Liver (tissue), 9 donors: ENCODE results near the gene RGS14. TPM values are rescaled to one million over a fixed set of nuclear protein-coding genes. Genes with fewer than 3 reads are reported as not detected.

ENCODE experiments used
- DNase-seq: peaks from one replicate; pipeline ENCODE4 v3.0.0-alpha.2; 2017; ENCODE audit warnings: low spot score
- H3K27ac ChIP-seq, 2 donors: one replicate each; pipeline ENCODE4 v1.7.0; 2013; ENCODE audit warnings: inconsistent platforms in 2 of 2, low read length in 2 of 2, control low read depth in 1 of 2, low read depth in 1 of 2, mild to moderate bottlenecking in 1 of 2
- H3K27me3 ChIP-seq, 4 donors: one replicate each; pipeline versions ENCODE4 v1.6.1 to v1.7.0; 2013; ENCODE audit warnings: low read length in 3 of 4, inconsistent platforms in 1 of 4, mild to moderate bottlenecking in 1 of 4, moderate library complexity in 1 of 4; ENCODE audit not compliant: control insufficient read depth in 4 of 4, insufficient read depth in 4 of 4
- H3K36me3 ChIP-seq, 4 donors: one replicate each; pipeline versions ENCODE4 v1.6.1 to v1.7.0; 2013; ENCODE audit warnings: low read length in 3 of 4, mild to moderate bottlenecking in 3 of 4, low read depth in 1 of 4, moderate library complexity in 1 of 4; ENCODE audit not compliant: control insufficient read depth in 4 of 4, insufficient read depth in 3 of 4
- H3K4me1 ChIP-seq, 4 donors: one replicate each; pipeline versions ENCODE4 v1.6.1 to v1.7.0; 2013; ENCODE audit warnings: low read length in 3 of 4, mild to moderate bottlenecking in 3 of 4, moderate library complexity in 1 of 4; ENCODE audit not compliant: control insufficient read depth in 4 of 4, insufficient read depth in 4 of 4
- H3K4me3 ChIP-seq, 3 donors: one replicate each; pipeline versions ENCODE4 v1.6.1 to v1.7.0; 2013; ENCODE audit warnings: low read length in 3 of 3, control low read depth in 1 of 3, low read depth in 1 of 3, mild to moderate bottlenecking in 1 of 3
- H3K9ac ChIP-seq, 2 donors: one replicate each; pipeline ENCODE4 v1.7.0; 2013; ENCODE audit warnings: low read length in 2 of 2, mild to moderate bottlenecking in 2 of 2, moderate library complexity in 2 of 2, control low read depth in 1 of 2, low read depth in 1 of 2
- H3K9me3 ChIP-seq, 4 donors: one replicate each; pipeline versions ENCODE4 v1.6.1 to v1.7.0; 2013; ENCODE audit warnings: low read length in 3 of 4; ENCODE audit not compliant: control insufficient read depth in 4 of 4
- EGR1 ChIP-seq, 2 donors: IDR thresholded peaks; 2 replicates each; pipeline ENCODE4 v1.6.1; 2016 to 2018; ENCODE audit warnings: antibody characterized with exemption in 2 of 2, low read depth in 2 of 2
- FOXA1 ChIP-seq: IDR thresholded peaks from 2 replicates; pipeline ENCODE4 v1.6.1; 2016; ENCODE audit warnings: antibody characterized with exemption
- FOXA2 ChIP-seq: IDR thresholded peaks from 2 replicates; pipeline ENCODE4 v1.6.1; 2016; ENCODE audit warnings: antibody characterized with exemption
- GABPA ChIP-seq, 2 donors: IDR thresholded peaks in 1 of 2; conservative IDR thresholded peaks in 1 of 2; 2 replicates each; pipeline ENCODE4 v1.6.1; 2016; ENCODE audit warnings: antibody characterized with exemption in 2 of 2, mild to moderate bottlenecking in 1 of 2, moderate library complexity in 1 of 2
- HNF4A ChIP-seq, 2 donors: conservative IDR thresholded peaks; 2 replicates each; pipeline ENCODE4 v1.6.1; 2016; ENCODE audit warnings: antibody characterized with exemption in 2 of 2, mild to moderate bottlenecking in 2 of 2
- HNF4G ChIP-seq: IDR thresholded peaks from 2 replicates; pipeline ENCODE4 v1.6.1; 2016; ENCODE audit warnings: antibody characterized with exemption
- JUND ChIP-seq, 2 donors: IDR thresholded peaks; 2 replicates each; pipeline ENCODE4 v1.6.1; 2016; ENCODE audit warnings: antibody characterized with exemption in 2 of 2
- NR2F2 ChIP-seq: IDR thresholded peaks from 2 replicates; pipeline ENCODE4 v1.6.1; 2016; ENCODE audit warnings: antibody characterized with exemption
- RXRA ChIP-seq, 2 donors: IDR thresholded peaks; 2 replicates each; pipeline ENCODE4 v1.6.1; 2017 to 2018; ENCODE audit warnings: antibody characterized with exemption in 2 of 2, mild to moderate bottlenecking in 1 of 2
- SP1 ChIP-seq: IDR thresholded peaks from 2 replicates; pipeline ENCODE4 v1.6.1; 2018; ENCODE audit warnings: antibody characterized with exemption, mild to moderate bottlenecking
- TAF1 ChIP-seq: conservative IDR thresholded peaks from 2 replicates; pipeline ENCODE4 v1.6.1; 2016; ENCODE audit warnings: antibody characterized with exemption, mild to moderate bottlenecking
- YY1 ChIP-seq: IDR thresholded peaks from 2 replicates; pipeline ENCODE4 v1.6.1; 2016; ENCODE audit warnings: antibody characterized with exemption, mild to moderate bottlenecking
- WGBS: extraction: QIAGEN DNeasy Blood & Tissue Kit; methylation state at CpG from one replicate; pipeline ENCODE4 v1.1.7; 2013; 5-methylcytosine and 5-hydroxymethylcytosine counted together
- polyA plus RNA-seq, 2 donors: library from polyadenylated mRNA; stranded (reverse) in 1 of 2; unstranded in 1 of 2; fragments of 200-250 nt in 1 of 2; fragments of >200 nt in 1 of 2; fragmentation: Nextera tagmentation in 1 of 2; extraction: Ambion mirVana in 1 of 2; gene quantifications; one replicate each; pipeline versions ENCODE4 v1.2.1 to v1.2.3, GENCODE V29; 2013 to 2015
- total RNA-seq, 2 donors: library from RNA; depleted of rRNA; stranded (reverse); fragments of >200 nt; gene quantifications; one replicate each; pipeline ENCODE4 v1.2.3, GENCODE V29; 2014
- TF ChIP-seq, protein P1 (sequence below): IDR thresholded peaks from 2 replicates; pipeline ENCODE4 v1.6.1; 2016; ENCODE audit warnings: antibody characterized with exemption
- TF ChIP-seq, protein P2 (sequence below): IDR thresholded peaks from 2 replicates; pipeline ENCODE4 v1.6.1; 2016; ENCODE audit warnings: antibody characterized with exemption
- TF ChIP-seq, protein P3 (sequence below): fragments of 150-350 bp; IDR thresholded peaks from 2 replicates; pipeline ENCODE4 v1.5.1; 2017; ENCODE audit warnings: improper control_type of control experiment, low read depth, low read length; ENCODE audit not compliant: missing input control
- donor health status: healthy.
- donor health status: healthy.
- donor health status: healthy.
- donor health status: healthy.
- donor health status: healthy.

The RGS14 gene
- total and polyA plus RNA-seq, 4 donors, result 10.2 to 53.8 (median 33.3) TPM

DNA sequence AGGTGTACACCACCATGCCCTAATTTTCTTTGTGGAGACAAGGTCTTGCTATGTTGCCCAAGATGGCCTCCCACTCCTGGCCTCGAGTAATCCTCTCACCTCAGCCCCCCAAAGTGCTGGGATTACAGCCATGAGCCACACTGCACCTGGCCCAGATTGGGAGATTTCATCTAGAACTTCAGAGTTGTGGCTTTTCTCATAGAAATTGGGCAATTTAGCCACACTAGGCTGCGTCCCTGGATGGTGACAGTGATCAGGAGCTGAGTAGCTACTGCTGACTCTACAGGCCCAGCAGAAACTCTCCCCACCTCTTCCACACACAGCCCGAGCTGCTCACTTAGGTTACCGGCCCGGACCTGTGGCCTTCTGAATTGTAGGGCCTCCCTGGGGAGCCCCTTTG lies 35.0 kb downstream of the RGS14 start:
- WGBS, result 85% methylated on average over 5 of the region's 5 CpGs

DNA sequence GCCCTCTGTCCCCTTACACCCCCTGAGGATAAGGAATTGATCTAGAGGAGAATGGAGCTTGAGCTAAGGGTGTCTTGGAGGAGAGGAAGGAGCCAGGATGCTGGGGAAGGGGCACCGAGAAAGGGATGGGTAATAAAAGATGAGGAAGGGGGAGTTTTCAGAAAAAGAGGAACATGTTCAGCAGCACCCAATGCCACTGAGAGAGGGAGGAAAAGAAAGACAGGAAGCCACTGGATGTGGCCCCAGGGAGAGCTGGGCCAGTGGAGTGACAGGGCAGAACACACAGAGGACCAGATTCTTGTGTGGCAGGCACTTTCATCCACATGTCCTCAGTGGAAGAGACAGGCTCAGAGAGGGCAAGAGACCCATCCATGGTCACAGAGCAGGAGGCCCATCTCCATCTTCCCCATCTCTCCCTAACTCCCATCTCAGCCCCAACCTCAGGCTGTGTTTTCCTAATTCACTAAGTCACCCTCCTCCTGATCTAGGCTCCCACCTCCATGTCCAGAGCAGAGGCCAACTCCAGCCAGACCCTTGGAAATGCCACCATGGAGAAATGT lies 35.6 kb downstream of the RGS14 start:
- no peak overlapping the region for H3K4me3 ChIP-seq
- H3K36me3 ChIP-seq, result no peaks in the 10 kb centered on the region
- no peak overlapping the region for H3K27ac ChIP-seq
- no peaks in the 10 kb centered on the region for H3K9me3 ChIP-seq
- whole genome bisulfite sequencing, result 81% methylated on average over 1 of the region's 1 CpG
- no peak overlapping the region for H3K9ac ChIP-seq
- H3K27me3 ChIP-seq, result no peaks in the 10 kb centered on the region
- TF ChIP-seq, protein P1, sequence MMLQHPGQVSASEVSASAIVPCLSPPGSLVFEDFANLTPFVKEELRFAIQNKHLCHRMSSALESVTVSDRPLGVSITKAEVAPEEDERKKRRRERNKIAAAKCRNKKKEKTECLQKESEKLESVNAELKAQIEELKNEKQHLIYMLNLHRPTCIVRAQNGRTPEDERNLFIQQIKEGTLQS, result no peak
- TF ChIP-seq TAF1 (no peak), FOXA1 (no peak), FOXA2 (no peak), SP1 (no peak)
- TF ChIP-seq, protein P2, sequence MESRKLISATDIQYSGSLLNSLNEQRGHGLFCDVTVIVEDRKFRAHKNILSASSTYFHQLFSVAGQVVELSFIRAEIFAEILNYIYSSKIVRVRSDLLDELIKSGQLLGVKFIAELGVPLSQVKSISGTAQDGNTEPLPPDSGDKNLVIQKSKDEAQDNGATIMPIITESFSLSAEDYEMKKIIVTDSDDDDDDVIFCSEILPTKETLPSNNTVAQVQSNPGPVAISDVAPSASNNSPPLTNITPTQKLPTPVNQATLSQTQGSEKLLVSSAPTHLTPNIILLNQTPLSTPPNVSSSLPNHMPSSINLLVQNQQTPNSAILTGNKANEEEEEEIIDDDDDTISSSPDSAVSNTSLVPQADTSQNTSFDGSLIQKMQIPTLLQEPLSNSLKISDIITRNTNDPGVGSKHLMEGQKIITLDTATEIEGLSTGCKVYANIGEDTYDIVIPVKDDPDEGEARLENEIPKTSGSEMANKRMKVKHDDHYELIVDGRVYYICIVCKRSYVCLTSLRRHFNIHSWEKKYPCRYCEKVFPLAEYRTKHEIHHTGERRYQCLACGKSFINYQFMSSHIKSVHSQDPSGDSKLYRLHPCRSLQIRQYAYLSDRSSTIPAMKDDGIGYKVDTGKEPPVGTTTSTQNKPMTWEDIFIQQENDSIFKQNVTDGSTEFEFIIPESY, result no peak
- no peak for DNase-seq
- H3K4me1 ChIP-seq, result no peaks in the 10 kb centered on the region

More for the DNA sequence above, 35.0 kb downstream of the RGS14 start:
- Histone ChIP-seq H3K4me1 (no peaks in the 10 kb centered on the region), H3K27ac (no peak overlapping the region), H3K9me3 (no peaks in the 10 kb centered on the region), H3K27me3 (no peaks in the 10 kb centered on the region), H3K4me3 (no peak overlapping the region), H3K9ac (no peak overlapping the region), H3K36me3 (no peaks in the 10 kb centered on the region)
- TF ChIP-seq, protein P3, sequence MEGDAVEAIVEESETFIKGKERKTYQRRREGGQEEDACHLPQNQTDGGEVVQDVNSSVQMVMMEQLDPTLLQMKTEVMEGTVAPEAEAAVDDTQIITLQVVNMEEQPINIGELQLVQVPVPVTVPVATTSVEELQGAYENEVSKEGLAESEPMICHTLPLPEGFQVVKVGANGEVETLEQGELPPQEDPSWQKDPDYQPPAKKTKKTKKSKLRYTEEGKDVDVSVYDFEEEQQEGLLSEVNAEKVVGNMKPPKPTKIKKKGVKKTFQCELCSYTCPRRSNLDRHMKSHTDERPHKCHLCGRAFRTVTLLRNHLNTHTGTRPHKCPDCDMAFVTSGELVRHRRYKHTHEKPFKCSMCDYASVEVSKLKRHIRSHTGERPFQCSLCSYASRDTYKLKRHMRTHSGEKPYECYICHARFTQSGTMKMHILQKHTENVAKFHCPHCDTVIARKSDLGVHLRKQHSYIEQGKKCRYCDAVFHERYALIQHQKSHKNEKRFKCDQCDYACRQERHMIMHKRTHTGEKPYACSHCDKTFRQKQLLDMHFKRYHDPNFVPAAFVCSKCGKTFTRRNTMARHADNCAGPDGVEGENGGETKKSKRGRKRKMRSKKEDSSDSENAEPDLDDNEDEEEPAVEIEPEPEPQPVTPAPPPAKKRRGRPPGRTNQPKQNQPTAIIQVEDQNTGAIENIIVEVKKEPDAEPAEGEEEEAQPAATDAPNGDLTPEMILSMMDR, result no peak
- TF ChIP-seq JUND (IDR thresholded peaks at IDR 0.05) (no peak), HNF4A (conservative IDR thresholded peaks at IDR 0.05) (no peak), RXRA (IDR thresholded peaks at IDR 0.05) (no peak), NR2F2 (no peak)
- TF ChIP-seq, protein P1, result no peak
- TF ChIP-seq, protein P2, result no peak
- DNase-seq, result no peak

DNA sequence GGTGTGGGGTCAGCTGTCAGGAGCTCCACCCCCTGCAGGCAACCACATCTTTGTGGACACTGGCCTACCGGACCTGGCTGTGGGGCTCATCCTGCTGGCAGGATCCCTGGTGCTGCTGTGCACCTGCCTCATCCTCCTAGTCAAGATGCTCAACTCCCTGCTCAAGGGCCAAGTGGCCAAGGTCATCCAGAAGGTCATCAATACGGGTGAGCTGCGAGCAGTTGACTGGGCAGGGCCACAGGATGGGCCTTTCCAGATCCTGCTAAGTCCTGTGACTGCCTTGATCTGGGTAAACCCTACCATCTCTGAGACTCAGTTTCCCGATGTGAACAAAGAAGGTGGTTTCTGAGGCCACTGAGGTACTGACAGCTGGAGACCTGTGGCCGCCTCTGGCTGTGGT lies 36.3 kb downstream of the RGS14 start:
- no peak overlapping the region for H3K27ac ChIP-seq
- no peaks in the 10 kb centered on the region for H3K9me3 ChIP-seq
- no peaks in the 10 kb centered on the region for H3K27me3 ChIP-seq
- H3K4me3 ChIP-seq, result no peak overlapping the region
- TF ChIP-seq, protein P2, result no peak
- TF ChIP-seq YY1 (no peak), FOXA2 (no peak), HNF4G (no peak), FOXA1 (no peak), EGR1 (IDR thresholded peaks at IDR 0.05; ENCODE audit: low read depth in 2 of 2) (no peak), JUND (IDR thresholded peaks at IDR 0.05) (no peak), NR2F2 (no peak), SP1 (no peak), GABPA (IDR thresholded peaks at IDR 0.05 in 1 of 2, conservative IDR thresholded peaks at IDR 0.05 in 1 of 2) (no peak), RXRA (IDR thresholded peaks at IDR 0.05) (no peak)
- TF ChIP-seq, protein P3, result no peak
- TF ChIP-seq, protein P1, result no peak
- WGBS, result 82% methylated on average over 5 of the region's 5 CpGs
- H3K36me3 ChIP-seq, result no peaks in the 10 kb centered on the region
- no peak overlapping the region for H3K9ac ChIP-seq
- H3K4me1 ChIP-seq, result no peaks in the 10 kb centered on the region
- DNase-seq, result no peak
